AML-193 (cell line): ENCODE results near the gene PAXX.

ENCODE experiments used
- DNase-seq, 2 experiments: peaks; one replicate each; lab custom pipeline; 2025; lab: John Stamatoyannopoulos, UW

Gene PAXX

DNA sequence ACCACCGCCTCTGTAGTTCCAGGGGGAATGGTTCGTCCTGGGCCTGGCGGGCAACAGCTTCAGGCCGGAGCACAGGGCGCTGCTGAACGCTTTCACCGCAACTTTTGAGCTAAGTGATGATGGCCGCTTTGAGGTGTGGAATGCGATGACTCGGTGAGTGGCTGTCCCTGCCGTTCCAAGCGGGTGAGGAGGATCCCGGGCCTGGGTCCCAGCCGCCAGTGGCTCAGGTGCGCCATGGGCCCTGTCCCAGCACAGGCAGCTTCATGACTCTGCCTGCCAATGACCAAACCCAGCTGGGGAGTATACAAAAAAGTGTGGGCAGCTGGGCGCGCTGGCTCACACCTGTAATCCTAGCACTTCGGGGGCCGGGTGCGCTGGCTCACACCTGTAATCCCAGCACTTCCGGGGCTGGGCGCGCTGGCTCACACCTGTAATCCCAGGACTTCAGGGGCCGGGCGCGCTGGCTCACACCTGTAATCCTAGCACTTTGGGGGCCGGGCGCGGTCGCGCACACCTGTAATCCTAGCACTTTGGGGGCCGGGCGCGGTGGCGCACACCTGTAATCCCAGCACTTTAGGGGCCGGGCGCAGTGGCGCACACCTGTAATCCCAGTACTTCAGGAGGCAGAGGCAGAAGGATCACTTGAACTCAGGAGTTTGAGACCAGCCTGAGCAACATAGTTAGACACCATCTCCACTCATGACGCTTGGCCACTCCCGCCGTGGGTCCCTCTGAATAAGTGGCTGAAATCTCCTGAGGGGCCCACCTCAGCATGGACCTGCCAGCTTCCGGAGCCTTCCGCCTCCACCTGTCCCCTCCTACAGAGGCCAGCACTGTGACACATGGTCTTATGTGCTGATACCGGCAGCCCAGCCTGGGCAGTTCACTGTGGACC lies 39.1 kb upstream of the PAXX start:
- DNase-seq: no peak

DNA sequence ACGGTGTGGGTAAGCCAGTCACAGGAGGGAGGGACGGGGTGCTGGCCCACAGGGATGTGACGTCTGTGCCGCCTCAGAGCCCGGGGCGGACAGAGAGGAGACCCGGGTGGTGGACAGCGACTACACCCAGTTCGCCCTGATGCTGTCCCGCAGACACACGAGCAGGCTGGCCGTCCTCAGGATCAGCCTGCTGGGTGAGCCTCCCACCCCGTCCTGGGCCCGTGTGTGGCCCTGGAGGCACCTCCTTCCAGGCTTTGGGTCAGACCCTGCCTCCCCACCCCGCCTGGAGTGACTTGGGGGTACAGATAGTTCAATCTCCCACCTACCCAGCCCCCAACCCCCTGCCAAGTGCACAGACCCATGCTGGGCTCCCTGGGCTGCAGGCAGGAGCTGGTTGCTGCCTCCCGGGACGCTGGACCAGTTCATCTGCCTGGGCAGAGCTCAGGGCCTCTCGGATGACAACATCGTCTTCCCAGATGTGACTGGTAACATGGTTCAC lies 38.4 kb upstream of the PAXX start:
- no peak for DNase-seq

DNA sequence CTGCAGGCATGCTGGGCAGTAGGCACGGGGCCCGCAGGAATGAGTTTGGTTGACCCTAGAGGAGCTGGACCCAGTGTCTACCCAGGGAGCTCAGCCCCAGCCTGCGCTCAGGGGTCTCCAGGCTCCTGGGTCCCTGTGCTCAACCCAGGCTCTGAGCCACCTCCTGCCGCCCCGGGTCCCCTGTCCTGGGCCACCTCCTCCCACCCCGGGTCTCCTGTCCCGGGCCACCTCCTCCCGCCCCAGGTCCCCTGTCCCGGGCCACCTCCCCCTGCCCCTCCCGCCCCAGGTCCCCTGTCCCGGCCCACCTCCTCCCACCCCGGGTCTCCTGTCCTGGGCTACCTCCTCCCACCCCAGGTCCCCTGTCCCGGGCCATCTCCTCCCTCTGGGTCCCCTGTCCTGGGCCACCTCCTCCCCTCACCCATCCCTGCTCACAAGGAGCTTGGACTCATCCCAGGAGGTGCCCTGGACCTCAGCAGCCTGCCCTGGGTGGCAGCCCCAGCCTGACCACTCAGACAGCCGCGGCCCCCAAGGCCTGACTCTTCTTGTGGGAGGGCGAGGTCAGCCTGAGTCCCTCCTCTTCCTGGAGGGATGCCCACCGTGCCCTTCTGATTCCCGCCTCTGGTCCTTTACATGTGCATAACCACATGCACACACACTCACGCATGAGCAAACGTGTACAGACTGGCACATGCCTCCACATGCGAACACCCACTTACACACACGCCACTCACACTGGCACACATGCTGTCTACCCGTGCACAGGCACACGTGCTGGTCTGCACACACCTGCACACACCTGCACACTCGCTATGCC lies 37.7 kb upstream of the PAXX start:
- DNase-seq: no peak

DNA sequence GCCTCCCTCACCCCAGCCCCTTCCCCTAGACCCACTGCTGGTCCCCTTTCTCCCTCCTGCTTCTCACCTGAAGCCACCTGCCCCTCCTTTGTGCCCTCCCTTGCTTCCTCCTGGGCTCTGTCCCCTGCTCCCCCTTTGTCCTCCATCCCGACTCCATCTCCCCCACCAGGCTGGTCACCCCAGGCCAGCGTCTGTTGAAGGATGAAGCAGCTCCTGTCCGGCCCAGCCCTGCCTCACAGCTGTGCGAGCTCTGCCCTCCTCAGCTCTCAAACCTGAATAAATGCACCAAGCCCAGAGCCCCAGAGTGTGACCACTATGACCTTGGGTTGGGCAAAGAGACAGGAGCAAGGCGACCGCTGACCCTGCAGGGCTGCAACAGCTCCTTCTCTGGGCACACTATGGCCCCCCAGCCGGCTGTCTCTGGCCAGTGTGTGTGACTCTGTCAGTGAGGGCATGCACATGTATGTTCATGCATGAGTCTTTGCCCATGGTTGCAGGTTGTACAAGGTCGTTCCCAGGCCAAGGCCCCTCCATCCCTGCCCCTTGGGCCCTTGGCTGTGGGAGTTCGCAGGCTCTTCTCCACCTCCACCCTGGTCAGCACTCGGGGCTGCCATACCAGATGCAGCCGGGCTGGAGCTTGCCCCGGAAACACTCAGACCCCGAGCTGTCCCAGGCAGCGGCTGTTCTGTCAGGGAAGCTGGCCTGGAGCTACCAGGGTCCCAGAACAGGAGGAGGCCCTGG lies 36.9 kb upstream of the PAXX start:
- DNase-seq: no peak

DNA sequence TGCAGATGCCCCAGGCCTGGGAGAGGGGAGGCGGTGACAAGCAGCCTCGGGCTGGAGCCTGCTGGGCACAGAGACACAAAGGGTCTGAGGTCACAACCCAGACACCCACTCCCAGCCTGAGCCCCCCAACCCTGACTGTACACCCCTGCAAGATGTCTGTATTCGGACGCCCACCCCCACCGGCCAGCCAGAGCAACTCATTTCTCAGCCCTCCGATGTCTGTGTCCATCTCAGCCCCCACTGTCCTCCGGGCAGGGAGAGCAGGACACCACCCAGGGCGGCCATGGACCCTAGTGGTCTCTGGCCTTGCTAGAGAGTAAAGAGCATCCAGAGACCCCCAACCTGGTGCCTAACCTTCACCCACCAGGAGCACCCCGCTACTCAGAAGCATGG lies 36.3 kb upstream of the PAXX start:
- no peak for DNase-seq

DNA sequence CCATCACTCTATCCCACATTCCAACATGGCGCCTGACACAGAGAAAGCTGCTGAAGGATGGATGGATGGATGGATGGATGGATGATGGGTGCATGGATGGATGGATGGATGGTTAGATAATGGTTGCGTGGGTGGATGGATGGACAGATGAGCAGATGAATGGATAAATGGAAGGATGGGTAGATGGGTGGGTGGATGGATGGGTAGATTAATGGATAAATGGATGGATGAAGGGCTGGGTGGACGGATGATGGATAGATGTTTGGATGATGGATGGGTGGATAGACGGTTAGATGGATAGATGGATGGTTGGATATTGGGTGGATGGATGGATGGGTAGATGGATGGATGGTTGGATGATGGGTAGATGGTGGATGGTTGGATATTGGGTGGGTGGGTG lies 35.6 kb upstream of the PAXX start:
- DNase-seq: no peak

DNA sequence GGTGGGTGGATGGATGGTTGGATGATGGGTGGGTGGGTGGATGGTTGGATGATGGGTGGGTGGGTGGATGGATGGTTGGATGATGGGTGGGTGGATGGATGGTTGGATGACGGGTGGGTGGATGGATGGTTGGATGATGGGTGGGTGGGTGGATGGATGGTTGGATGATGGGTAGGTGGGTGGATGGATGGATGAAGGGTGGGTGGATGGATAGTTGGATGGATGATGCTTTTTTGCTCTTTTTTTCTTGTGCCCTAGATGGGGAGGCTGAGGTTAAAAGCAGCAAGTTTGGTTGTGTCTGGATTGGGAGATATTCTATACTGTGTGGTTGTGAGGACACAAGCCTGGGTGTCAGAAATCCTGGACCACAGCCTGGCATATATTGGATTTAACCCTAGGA lies 34.8 kb upstream of the PAXX start:
- DNase-seq: no peak

DNA sequence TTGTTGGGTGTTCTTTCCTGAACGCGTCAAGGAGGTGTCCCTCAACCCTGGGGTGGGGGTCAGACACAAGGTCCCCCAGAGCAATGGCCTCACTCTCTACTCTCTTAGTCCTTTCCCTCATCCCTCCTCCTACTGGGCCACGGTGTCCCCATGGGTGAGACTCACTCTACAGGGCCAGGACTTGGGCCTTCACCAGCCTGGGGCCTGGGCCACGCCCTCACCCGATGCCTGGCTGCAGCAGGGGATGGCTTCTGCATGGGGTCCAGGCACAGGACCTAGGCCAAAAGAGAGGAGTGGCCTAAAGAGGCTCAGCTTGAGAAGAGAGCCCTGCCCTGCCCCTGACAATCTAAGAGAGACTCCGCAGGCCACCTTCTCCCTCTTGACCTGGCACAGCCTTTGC lies 34.3 kb upstream of the PAXX start:
- no peak for DNase-seq

DNA sequence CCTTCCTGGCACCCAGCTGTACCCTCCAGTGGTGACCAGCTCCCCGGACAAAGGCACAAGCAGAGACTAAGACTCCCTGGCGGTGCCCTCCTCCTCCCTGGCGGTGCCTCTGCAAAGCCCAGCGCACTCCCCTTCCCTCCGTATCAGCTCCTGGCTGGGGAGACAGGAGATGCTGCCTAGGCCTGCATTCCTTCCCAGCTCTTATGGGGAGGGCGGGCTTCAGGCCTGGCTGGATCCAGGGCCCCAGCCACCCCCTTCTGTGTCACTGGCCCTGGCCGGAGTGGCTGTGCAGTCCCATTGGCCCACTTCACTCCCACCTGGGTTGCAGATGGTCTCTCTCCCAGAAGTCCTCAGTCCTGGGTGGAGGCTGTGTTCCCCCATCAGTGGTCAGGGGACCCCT lies 33.7 kb upstream of the PAXX start:
- no peak for DNase-seq

DNA sequence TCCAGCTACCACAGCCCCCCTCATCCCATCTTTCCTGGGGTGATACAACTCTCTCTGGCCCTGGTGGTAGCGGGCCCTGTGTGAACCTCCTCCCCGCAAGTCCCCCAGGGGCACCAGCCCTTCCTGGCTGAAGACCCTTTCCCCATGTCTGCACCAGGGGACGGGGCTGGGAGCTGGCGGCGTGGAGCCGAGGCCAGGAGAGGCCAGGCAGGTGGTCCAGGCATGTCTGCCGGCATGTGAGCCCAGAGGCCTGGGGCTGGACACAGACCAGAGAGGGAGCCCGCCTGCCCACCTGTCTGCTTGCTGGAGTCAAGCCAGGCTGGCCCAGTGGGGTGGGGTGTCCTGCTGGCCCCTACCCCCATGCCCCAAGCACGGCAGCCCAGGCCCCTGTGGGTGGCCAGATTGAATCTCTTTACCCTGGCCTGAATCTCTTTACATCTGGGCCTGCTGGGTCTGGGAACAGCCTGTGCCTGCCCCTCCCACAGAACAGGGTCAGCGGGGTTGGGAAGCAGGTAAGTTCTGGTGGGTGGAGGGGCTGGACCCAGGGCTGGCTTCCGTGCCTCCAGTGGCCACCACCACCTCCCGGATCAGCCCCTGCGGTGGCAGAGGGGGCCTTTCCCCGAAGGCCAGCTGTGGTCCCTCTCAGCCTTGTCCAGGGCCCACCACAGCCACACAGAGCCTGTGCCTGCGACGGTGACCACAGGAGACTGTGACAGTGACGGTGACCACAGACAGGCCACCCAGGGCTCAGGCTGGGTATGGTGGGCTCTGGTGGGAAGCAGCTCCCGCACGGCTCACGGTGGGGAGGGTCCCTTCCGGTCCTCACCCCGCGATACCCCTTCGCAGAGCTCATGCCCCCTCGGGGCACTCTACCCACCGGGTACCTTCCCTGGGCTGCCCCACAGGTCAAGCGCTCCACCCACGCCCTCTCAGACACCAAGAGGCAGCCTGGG lies 33.0 kb upstream of the PAXX start:
- no peak for DNase-seq

DNA sequence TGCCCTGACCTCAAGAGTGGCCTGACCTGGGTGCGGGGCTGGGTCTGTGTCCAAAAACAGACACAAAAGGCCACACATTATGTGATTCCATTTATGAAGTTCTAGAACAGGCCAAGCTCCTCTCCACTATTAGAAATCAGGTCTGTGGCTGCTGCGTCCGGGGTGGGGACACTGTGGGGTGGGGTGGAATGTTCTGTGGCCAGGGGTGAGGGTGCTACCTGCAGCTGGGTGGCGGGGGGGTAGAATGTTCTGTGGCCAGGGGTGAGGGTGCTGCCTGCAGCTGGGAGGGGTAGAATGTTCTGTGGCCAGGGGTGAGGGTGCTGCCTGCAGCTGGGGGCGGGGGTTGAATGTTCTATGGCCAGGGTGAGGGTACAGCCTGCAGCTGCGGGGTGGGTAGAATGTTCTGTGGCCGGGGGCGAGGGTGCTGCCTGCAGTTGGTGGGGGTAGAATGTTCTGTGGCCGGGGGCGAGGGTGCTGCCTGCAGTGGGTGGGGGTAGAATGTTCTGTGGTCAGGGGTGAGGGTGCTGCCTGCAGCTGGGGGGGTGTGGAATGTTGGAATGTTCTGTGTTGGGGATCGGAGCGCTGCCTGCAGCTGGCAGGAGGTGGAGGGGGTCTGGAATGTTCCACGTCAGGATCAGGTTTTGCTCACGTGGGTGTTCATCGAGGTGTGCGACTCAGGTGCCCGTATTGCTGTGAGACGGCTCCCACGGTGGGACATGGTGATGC lies 31.8 kb upstream of the PAXX start:
- no peak for DNase-seq

DNA sequence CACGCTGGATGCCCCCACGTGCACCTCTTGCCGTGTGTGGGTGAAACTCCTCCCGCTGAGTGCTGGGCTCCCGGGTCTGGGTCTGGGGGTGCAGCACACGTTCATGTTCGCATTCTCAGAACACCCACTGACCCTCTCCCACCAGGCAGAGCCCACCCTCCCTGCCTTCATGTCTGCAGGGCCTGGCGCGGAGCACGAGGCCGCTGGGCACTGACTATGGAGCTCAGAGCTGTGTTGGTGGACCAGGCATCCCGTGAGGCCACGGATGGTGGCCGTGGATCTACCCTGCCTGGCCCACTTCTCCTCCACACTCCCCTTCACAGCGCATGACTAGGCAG lies 31.3 kb upstream of the PAXX start:
- DNase-seq: no peak

DNA sequence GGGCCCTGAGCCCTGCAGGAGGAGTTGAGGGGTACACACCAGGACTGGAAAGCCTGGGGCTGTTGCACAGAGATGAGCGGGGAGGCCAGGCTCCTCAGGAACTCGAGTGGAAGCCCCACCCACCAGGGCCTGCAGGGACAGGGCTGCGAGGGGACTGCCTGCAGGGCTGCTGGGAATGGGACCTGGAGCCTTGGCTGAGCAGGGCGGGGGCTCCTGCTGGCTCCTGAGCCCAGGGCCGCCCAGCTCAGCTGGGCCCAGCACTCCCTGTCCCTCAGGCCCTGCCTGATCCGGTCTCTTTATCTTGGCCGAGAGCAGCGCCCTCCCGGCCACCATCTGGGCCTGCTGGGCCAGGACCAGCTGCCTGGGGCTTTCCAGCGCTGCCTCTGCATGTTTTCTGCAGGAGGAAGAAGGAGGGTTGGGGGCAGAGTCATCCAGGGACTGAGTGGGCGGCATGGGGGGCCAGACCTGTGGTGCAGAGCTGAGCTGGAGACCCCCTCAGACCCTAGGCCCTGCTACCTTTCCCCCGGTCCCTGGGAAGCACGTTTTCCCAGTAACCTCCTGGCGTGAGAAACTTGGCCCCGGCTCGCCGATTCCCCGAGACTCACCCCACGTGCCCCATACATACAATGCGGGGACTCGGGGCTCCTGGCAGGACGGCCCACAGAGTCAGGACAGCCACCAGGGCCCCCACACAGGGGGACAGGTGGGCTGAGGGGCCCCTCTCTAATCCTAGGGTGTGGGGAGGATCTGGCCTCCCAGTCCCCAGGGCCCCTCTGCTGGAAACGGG lies 30.8 kb upstream of the PAXX start:
- DNase-seq: no peak

DNA sequence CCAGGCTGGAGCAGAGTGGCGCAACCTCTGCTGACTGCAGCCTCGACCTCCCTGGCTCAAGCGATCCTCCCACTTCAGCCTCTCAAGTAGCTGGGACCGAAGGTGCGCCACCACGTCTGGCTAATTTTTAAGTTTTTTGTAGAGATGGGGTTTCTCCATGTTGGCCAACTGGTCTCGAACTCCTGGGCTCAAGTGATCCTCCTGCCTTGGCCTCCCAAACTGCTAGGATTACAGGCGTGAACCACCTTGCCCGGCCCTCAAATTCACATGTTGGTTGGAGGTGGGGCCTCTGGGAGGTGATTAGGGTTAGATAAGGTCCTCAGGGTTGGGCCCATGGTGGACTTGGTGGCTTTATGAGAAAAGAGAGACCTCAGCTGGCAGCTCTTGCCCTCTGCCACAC lies 30.1 kb upstream of the PAXX start:
- no peak for DNase-seq

DNA sequence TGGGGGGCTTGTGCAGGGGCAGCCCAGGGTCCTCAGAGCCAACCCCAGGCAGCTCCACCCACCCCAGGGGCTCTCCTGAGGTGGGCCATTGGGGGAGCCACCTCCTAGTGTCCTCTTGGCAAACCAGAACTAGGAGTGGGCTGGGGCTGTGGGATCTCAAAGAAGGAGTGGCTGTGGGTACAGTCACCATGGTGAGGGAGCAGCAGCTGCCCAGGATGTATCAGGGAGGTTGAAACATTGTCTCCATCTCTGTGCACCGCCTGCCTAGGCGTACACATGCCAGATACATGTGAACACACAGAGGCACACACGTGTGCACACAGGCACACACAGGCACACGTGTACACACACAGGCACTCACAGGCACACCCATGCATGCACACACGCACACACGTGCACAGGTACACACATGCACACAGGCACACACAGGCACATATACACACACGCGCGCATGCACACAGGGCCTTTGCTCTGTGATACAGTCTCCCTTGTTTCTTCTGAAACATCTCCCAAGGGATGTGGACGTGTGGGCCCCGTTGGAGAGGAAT lies 29.4 kb upstream of the PAXX start:
- DNase-seq: no peak

DNA sequence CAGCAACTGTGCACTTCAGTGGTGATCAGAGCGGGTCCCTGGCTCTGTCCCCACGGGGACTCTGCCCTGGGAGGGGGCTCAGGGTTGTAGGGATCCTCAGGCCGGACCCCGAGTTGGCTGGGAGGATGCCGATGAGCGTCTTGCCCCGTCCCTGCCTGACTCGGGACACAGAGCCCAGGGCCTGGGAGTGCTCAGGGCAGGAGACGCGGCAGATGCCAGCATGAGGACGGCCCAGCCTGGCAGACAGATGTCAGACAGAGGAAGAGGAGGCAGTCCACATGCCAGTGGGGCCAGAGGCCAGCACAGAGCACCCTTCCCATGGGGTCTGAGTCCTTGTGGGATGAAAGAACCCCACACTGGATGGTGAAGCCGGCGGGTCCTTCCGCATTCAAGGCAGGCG lies 28.9 kb upstream of the PAXX start:
- DNase-seq: no peak

DNA sequence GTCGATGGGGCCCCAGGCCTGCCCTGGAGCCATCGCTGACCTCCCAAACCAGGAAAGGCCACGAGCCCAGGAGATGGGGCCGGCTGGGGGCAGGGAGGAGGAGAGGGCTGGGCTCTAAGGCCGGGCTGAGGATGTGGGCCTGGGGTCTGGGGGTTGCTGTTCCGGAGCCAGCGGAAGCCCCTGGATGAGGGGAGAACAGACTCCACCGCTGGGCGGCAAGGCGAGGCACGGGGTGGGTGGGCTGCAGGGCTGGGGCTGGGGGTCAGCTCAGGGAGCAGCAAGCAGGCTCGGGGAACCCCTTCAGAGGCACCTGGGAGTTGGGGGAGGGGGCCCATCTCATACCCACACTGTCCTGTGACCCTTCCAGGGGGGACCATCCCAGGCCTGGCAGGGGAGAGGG lies 28.5 kb upstream of the PAXX start:
- DNase-seq: no peak

DNA sequence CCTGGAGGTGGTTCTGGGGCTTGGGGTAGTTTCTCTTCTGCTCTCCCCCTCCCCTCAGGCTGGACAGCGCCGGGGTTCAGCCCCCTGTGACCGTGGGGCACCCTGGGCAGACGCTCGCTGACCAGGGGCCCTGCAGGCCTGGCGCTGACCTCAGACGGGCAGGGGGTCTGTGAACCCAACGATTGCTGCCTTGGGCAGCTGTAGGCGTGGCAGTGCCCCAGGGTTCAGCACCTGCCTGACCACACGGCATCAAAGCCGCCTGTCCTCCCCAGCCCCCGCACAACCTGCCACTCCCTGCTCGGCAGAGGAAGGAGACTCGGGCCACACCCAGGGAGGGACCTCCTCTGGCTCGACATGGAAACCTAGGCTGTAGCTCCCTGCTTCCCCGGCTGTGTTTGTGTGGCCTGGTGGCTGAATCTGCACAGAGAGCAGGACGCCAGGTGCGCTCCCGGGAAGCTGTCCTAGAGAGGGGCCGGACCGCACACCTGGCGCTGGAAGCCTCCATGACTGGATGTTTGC lies 28.0 kb upstream of the PAXX start:
- DNase-seq: no peak

DNA sequence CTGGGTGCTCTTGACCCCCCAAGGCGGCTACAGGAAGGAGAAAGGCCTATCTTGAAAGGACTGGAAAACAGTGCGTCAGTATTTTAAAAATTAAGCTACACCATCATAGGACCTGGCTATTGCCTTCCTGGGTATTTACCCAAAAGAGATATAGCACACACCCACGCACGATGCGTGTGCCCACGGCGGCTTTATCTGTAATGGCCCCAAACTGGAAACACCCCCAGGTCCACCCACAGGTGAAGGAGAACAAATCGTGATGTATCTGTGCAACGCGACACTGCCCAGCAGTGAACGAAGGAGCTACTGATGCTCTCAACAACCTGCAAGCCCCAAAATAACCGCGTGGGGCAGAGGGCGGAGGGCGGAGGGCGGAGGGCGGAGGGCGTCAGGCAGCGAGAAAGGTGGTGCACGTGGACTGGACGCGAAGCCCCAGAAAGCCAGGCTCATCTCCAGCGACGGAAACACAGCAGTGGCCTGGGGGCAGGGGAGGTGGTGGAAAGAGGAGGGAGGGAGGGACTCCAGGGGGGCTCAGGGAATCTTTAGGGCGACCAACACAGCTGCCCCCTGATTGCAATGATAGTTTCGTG lies 27.3 kb upstream of the PAXX start:
- no peak for DNase-seq
